Activated CD4-positive, alpha-beta T cell treated with anti-CD3 and anti-CD28 coated beads for 48 hours (primary cell): ENCODE data around the gene TEDDM1.
"Not testable (repeated sequence)": the region's sequence is repeated elsewhere in the genome, so short reads cannot be mapped to it uniquely, and the experiment has no call there.

Experiments used
- DNase-seq: peaks from one replicate; pipeline ENCODE4 v3.0.0-alpha.2; 2020

TEDDM1 gene, protein sequence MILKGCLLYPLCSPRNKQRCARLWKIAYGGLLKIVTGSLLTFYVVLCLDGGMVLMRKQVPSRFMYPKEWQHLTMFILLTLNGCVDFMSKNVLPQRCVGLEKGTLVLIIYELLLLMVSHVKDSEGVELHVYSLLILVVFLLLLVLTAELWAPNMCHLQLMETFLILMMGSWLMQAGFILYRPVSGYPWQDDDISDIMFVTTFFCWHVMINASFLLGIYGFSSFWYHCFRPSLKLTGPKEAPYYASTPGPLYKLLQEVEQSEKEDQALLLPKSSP

GRCh38 chr1:182400567-182400966, at the start of gene TEDDM1:
Gene TEDDM1 (minus strand): TSS chr1:182400667. CDS start chr1:182400485, 182 bp downstream.
- no peak for DNase-seq

DNA sequence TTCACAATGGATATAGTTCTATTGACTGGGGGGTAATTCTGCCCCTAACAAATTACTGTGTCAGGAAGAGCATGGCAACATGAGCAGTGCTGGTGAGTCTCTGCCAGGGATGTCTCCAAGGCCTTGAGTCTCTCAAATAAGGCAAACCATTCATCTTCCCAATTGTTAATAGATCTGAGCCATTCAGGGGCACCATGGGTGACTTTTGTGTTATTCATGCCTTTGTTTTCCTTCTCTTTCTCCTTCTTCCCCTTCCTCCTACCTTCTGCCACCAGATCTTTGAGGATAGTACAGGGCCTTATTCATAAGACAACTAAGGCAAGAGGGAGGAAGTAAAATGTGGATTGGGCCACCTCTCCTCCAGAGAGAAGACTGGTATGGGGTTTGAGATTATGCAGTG, 49.6 kb upstream of the TEDDM1 start, which contains the start of gene RGSL1:
TSS of gene RGSL1 (plus strand) at position 60 of the 400 bp plus-strand sequence. CDS start at position 80, 20 bp downstream.
- no peak for DNase-seq

GRCh38 chr1:182447660-182448059, 47.2 kb upstream of the TEDDM1 start:
- DNase-seq: no peak

- not testable (repeated sequence) for DNase-seq
Observed at GRCh38 chr1:182447124-182447523, 46.7 kb upstream of the TEDDM1 start.

DNA sequence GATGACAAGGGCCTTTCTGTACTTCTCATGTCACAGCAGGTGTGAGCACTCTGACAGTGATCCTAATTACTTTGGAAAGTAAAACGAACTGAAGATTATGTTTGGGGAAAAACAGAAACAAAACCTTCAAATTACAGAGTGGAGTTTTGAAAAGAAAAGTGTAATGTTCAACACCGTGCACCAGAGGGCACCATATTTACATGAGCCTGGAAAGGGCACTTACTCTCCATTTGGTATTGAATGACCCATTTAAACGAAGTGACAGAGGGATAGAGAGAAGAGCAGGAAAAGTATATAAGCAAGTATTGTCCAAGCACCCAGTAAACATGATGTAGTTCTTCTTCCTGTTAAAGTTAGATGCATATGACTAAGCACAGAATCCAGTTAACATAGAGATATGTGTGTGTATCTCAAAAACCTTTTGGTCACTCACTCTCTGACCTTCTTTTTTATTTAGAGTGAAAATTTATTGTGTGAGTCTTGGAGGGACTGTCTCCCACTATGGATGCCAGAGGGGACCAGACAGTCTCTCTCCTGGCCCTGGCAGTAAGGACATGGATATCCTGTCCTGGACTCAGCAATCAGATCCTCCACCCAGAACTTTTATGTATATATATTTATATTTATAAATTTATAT, 45.7 kb upstream of the TEDDM1 start:
- peak; percentile 33 for DNase-seq

GRCh38 chr1:182444497-182444896, 44.0 kb upstream of the TEDDM1 start:
- no peak for DNase-seq

DNA sequence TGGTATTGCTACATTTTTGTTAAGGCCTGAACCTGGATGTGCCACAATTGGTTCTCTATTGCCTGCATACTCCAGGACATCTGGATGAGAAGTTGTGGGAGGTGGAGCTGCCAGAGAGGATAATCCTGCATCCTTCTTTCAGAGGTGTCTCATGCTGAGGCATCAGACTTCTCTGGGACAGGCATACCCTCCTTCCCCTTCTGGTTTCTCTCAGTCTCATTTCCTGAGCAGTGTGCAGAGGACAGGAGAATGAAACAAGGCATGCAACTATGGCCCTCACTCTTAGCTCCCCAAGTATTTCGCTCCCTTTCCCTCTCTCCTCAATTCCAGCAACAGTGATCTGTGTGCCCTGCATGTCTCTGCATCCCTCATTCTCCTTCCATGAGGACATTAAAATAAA, 41.9 kb upstream of the TEDDM1 start:
- DNase-seq: no peak

GRCh38 chr1:182441719-182442118, 41.3 kb upstream of the TEDDM1 start:
- no peak for DNase-seq

GRCh38 chr1:182438326-182438725, 37.9 kb upstream of the TEDDM1 start:
- DNase-seq: no peak

- no peak for DNase-seq
Observed at GRCh38 chr1:182433580-182433979, 33.1 kb upstream of the TEDDM1 start.

- no peak for DNase-seq
Observed at GRCh38 chr1:182431278-182431677, 30.8 kb upstream of the TEDDM1 start.

GRCh38 chr1:182430263-182431068, 30.0 kb upstream of the TEDDM1 start:
- DNase-seq: peak; percentile 57

DNA sequence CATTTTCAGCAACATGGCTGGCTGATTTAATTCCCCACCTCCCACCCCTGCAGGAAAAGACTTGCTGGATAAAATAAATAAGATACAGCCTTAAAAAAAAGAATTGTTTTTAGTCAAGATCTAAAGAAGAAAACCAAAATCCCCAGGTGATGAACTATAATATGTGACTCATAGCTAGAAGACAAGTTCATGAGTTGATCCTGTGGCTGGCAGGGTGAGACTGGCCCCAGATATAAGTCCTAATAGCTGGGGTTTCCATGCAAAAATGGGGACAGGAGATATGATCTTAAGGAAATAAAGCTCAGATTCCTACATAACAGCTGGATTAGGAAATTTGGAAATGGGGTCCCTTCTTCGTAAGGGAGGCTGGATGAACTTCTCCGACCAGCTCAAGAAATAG, 27.6 kb upstream of the TEDDM1 start:
- DNase-seq: no peak

GRCh38 chr1:182426442-182427430, 26.3 kb upstream of the TEDDM1 start:
- no peak for DNase-seq

GRCh38 chr1:182415789-182416188, 15.3 kb upstream of the TEDDM1 start:
- peak; percentile 9 for DNase-seq

- DNase-seq: no peak
Observed at GRCh38 chr1:182413969-182414368, 13.5 kb upstream of the TEDDM1 start.

- DNase-seq: no peak
Observed at GRCh38 chr1:182413486-182413885, 13.0 kb upstream of the TEDDM1 start.

DNA sequence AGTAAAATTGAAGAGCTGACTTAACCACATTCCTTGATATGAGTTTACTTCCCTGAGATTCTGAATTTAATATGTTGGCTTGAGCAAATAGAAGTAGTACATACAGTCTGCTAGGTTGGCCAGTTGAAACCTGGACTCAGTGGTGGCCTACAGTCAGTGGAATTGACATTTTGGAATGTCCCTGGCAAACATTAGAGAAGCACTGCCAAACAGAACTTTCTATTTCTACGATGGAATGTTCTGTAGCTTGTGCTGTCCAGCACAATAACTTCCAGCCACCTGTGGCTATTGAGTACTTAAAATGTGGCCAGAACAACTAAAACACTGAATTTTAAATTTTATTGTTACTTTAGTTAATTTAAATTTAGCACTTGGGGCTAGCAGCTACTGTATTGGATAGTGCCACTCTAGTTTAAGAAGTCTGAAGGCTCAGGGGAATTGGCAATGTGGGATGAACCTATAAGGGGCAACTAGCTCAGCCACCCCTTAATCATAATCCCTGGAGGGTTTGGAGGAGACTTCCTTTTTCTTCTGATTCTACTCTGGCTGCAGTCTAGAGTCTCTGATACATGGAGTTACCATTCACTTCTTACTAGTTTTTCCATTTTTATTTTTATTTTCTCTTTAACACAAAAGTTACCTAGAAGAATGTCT, 10.3 kb upstream of the TEDDM1 start:
- no peak for DNase-seq

GRCh38 chr1:182410138-182410537, 9.7 kb upstream of the TEDDM1 start:
- no peak for DNase-seq

GRCh38 chr1:182408435-182409075, 8.1 kb upstream of the TEDDM1 start:
- no peak for DNase-seq

GRCh38 chr1:182407724-182408123, 7.3 kb upstream of the TEDDM1 start:
- DNase-seq: no peak
